ENCODE data around the gene KDM8.

KDM8 gene

GRCh38 chr16:27203507-27204311 is at the start of gene KDM8:
TSS of gene KDM8 (plus strand) at chr16:27203526. CDS start at chr16:27210124, 6,598 bp downstream.
- DNase-seq, result peak; percentile 99

- DNase-seq, result peak; percentile 25
Measured at GRCh38 chr16:27154705-27155521, 48.4 kb upstream of the KDM8 start.

- DNase-seq, result no peak
Measured at GRCh38 chr16:27156579-27156978, 46.7 kb upstream of the KDM8 start.

GRCh38 chr16:27161398-27161797 is 41.9 kb upstream of the KDM8 start:
- DNase-seq, result no peak

GRCh38 chr16:27164352-27164751 is 39.0 kb upstream of the KDM8 start:
- no peak for DNase-seq

- no peak for DNase-seq
Measured at GRCh38 chr16:27165576-27165975, 37.8 kb upstream of the KDM8 start.

GRCh38 chr16:27168790-27169189 is 34.5 kb upstream of the KDM8 start:
- no peak for DNase-seq

- DNase-seq, result peak; percentile 61
Measured at GRCh38 chr16:27169511-27170071, 33.7 kb upstream of the KDM8 start.

- DNase-seq, result no peak
Measured at GRCh38 chr16:27171584-27171983, 31.7 kb upstream of the KDM8 start.

- DNase-seq, result no peak
Measured at GRCh38 chr16:27174007-27174406, 29.3 kb upstream of the KDM8 start.

- peak; percentile 75 for DNase-seq
Measured at GRCh38 chr16:27174798-27175197, 28.5 kb upstream of the KDM8 start.

- DNase-seq, result no peak
Measured at GRCh38 chr16:27175888-27176287, 27.4 kb upstream of the KDM8 start.

GRCh38 chr16:27177031-27177774 is 26.1 kb upstream of the KDM8 start:
- DNase-seq, result peak; percentile 82

GRCh38 chr16:27179500-27180072 is 23.7 kb upstream of the KDM8 start:
- DNase-seq, result peak; percentile 58

GRCh38 chr16:27181019-27181790 is 22.1 kb upstream of the KDM8 start:
- no peak for DNase-seq

GRCh38 chr16:27182906-27183405 is 20.4 kb upstream of the KDM8 start:
- no peak for DNase-seq

- no peak for DNase-seq
Measured at GRCh38 chr16:27185776-27186130, 17.6 kb upstream of the KDM8 start.

- DNase-seq, result no peak
Measured at GRCh38 chr16:27188633-27189032, 14.7 kb upstream of the KDM8 start.

- no peak for DNase-seq
Measured at GRCh38 chr16:27189335-27189972, 13.9 kb upstream of the KDM8 start.

GRCh38 chr16:27190316-27190871 is 12.9 kb upstream of the KDM8 start:
- no peak for DNase-seq

All from EL (cell line).